Measurements from ENCODE around the gene IGFLR1. TPM values are rescaled to one million over a fixed set of nuclear protein-coding genes. Genes with fewer than 3 reads are reported as not detected.
A peak's percentile ranks its signal among the peaks of the same experiment; 100 is the strongest.

IGFLR1 gene
- polyA plus RNA-seq, 3 donors from 2014 or later: 94.6 to 116 (median 109) TPM

- Mint-ChIP-seq H3K4me3 (no peak overlapping the region), H3K9me3 (no peaks in the 10 kb centered on the region), H3K27me3 (ENCODE audit: low read depth in 3 of 3) (peaks cover 0 to 1% (median 0%) of the 10 kb centered on the region in 3 donors), H3K36me3 (peaks cover 0 to 10% (median 9%) of the 10 kb centered on the region in 3 donors), H3K27ac (peak overlapping the region in 1 of 6 donors; percentile 29), H3K4me1 (peaks cover 6 to 10% of the 10 kb centered on the region in 2 donors)
- DNase-seq: no peak
Observed at GRCh38 chr19:35783469-35784434, 41.5 kb upstream of the IGFLR1 start.

- DNase-seq: no peak
- Mint-ChIP-seq H3K27me3 (ENCODE audit: low read depth in 3 of 3) (peaks cover 0 to 4% (median 0%) of the 10 kb centered on the region in 3 donors), H3K4me3 (no peak overlapping the region), H3K4me1 (peaks cover 6 to 10% of the 10 kb centered on the region in 2 donors), H3K27ac (no peak overlapping the region), H3K36me3 (peaks cover 0 to 10% (median 9%) of the 10 kb centered on the region in 3 donors), H3K9me3 (no peaks in the 10 kb centered on the region)
Observed at GRCh38 chr19:35782589-35782988, 40.3 kb upstream of the IGFLR1 start.

- H3K4me1 Mint-ChIP-seq: peaks cover 10% of the 10 kb centered on the region in 2 donors
- DNase-seq: no peak
- no peak overlapping the region for H3K4me3 Mint-ChIP-seq
- H3K9me3 Mint-ChIP-seq: no peaks in the 10 kb centered on the region
- H3K36me3 Mint-ChIP-seq: peaks cover 0 to 10% (median 9%) of the 10 kb centered on the region in 3 donors
- H3K27me3 Mint-ChIP-seq (ENCODE audit: low read depth in 3 of 3): peaks cover 0 to 4% (median 0%) of the 10 kb centered on the region in 3 donors
- peak overlapping the region in 1 of 6 donors; percentile 35 for H3K27ac Mint-ChIP-seq
Observed at GRCh38 chr19:35781650-35782049, 39.4 kb upstream of the IGFLR1 start.

GRCh38 chr19:35780717-35781116 is 38.5 kb upstream of the IGFLR1 start:
- peaks cover 10 to 19% of the 10 kb centered on the region in 2 donors for H3K4me1 Mint-ChIP-seq
- peaks cover 0 to 10% (median 9%) of the 10 kb centered on the region in 3 donors for H3K36me3 Mint-ChIP-seq
- no peaks in the 10 kb centered on the region for H3K9me3 Mint-ChIP-seq
- H3K4me3 Mint-ChIP-seq: no peak overlapping the region
- H3K27ac Mint-ChIP-seq: no peak overlapping the region
- DNase-seq: no peak
- H3K27me3 Mint-ChIP-seq (ENCODE audit: low read depth in 3 of 3): peaks cover 0 to 4% (median 0%) of the 10 kb centered on the region in 3 donors

GRCh38 chr19:35780058-35780457 is 37.8 kb upstream of the IGFLR1 start:
- H3K9me3 Mint-ChIP-seq: no peaks in the 10 kb centered on the region
- H3K4me3 Mint-ChIP-seq: no peak overlapping the region
- no peak overlapping the region for H3K27ac Mint-ChIP-seq
- DNase-seq: no peak
- H3K27me3 Mint-ChIP-seq (ENCODE audit: low read depth in 3 of 3): peaks cover 0 to 4% (median 0%) of the 10 kb centered on the region in 3 donors
- peaks cover 13 to 21% of the 10 kb centered on the region in 2 donors for H3K4me1 Mint-ChIP-seq
- H3K36me3 Mint-ChIP-seq: peaks cover 0 to 10% (median 9%) of the 10 kb centered on the region in 3 donors

- H3K36me3 Mint-ChIP-seq: peaks cover 0 to 10% (median 9%) of the 10 kb centered on the region in 3 donors
Observed at GRCh38 chr19:35779033-35779432, 36.8 kb upstream of the IGFLR1 start.

GRCh38 chr19:35777961-35778360 is 35.7 kb upstream of the IGFLR1 start:
- Mint-ChIP-seq H3K4me1 (peaks cover 16 to 25% of the 10 kb centered on the region in 2 donors), H3K36me3 (peaks cover 0 to 9% (median 6%) of the 10 kb centered on the region in 3 donors), H3K4me3 (peak overlapping the region in 4 of 5 donors; percentile 13 to 61 (median 27)), H3K9me3 (no peaks in the 10 kb centered on the region), H3K27me3 (ENCODE audit: low read depth in 3 of 3) (peaks cover 0 to 4% (median 4%) of the 10 kb centered on the region in 3 donors), H3K27ac (no peak overlapping the region)
- no peak for DNase-seq

More at GRCh38 chr19:35779033-35779432, 36.8 kb upstream of the IGFLR1 start:
- no peak for DNase-seq
- H3K27me3 Mint-ChIP-seq (ENCODE audit: low read depth in 3 of 3): peaks cover 0 to 4% (median 4%) of the 10 kb centered on the region in 3 donors
- H3K27ac Mint-ChIP-seq: no peak overlapping the region
- peaks cover 23 to 29% of the 10 kb centered on the region in 2 donors for H3K4me1 Mint-ChIP-seq
- no peaks in the 10 kb centered on the region for H3K9me3 Mint-ChIP-seq
- no peak overlapping the region for H3K4me3 Mint-ChIP-seq

GRCh38 chr19:35777086-35777841 is 35.0 kb upstream of the IGFLR1 start:
- H3K9me3 Mint-ChIP-seq: no peaks in the 10 kb centered on the region
- peaks cover 0 to 9% (median 4%) of the 10 kb centered on the region in 3 donors for H3K36me3 Mint-ChIP-seq
- peak overlapping the region in 1 of 6 donors; percentile 28 for H3K27ac Mint-ChIP-seq
- H3K4me1 Mint-ChIP-seq: peaks cover 14 to 25% of the 10 kb centered on the region in 2 donors
- peaks cover 0 to 4% (median 4%) of the 10 kb centered on the region in 3 donors for H3K27me3 Mint-ChIP-seq (ENCODE audit: low read depth in 3 of 3)
- peak overlapping the region; percentile 27 to 89 (median 58) for H3K4me3 Mint-ChIP-seq
- DNase-seq: no peak

- Mint-ChIP-seq H3K4me1 (peaks cover 14 to 25% of the 10 kb centered on the region in 2 donors), H3K36me3 (peaks cover 0 to 5% (median 4%) of the 10 kb centered on the region in 3 donors), H3K4me3 (peak overlapping the region; percentile 58 to 89 (median 73)), H3K27me3 (ENCODE audit: low read depth in 3 of 3) (peaks cover 0 to 4% (median 2%) of the 10 kb centered on the region in 3 donors), H3K27ac (peak overlapping the region in 3 of 6 donors; percentile 11 to 64 (median 32)), H3K9me3 (no peaks in the 10 kb centered on the region)
- DNase-seq: no peak
Observed at GRCh38 chr19:35776102-35776788, 34.0 kb upstream of the IGFLR1 start.

GRCh38 chr19:35775298-35776101 is 33.2 kb upstream of the IGFLR1 start, which contains the start of gene ARHGAP33:
TSS of gene ARHGAP33 (plus strand) at chr19:35775564. CDS start at chr19:35775659, 95 bp downstream.
- Mint-ChIP-seq H3K4me3 (peak within 1 kb of the TSS; percentile 79 to 89 (median 88)), H3K36me3 (peaks cover 0 to 4% (median 3%) of the 10 kb centered on the region in 3 donors), H3K27me3 (ENCODE audit: low read depth in 3 of 3) (peaks cover 0 to 4% (median 2%) of the 10 kb centered on the region in 3 donors), H3K9me3 (no peaks in the 10 kb centered on the region), H3K4me1 (peaks cover 14 to 25% of the 10 kb centered on the region in 2 donors), H3K27ac (peak within 1 kb of the TSS; percentile 32 to 78 (median 60))
- DNase-seq: peak; percentile 98 to 99 (median 98)

- H3K9me3 Mint-ChIP-seq: no peaks in the 10 kb centered on the region
- peaks cover 14 to 25% of the 10 kb centered on the region in 2 donors for H3K4me1 Mint-ChIP-seq
- H3K27me3 Mint-ChIP-seq (ENCODE audit: low read depth in 3 of 3): peaks cover 0 to 4% (median 2%) of the 10 kb centered on the region in 3 donors
- peak overlapping the region; percentile 79 to 89 (median 88) for H3K4me3 Mint-ChIP-seq
- peak overlapping the region; percentile 32 to 78 (median 54) for H3K27ac Mint-ChIP-seq
- H3K36me3 Mint-ChIP-seq: peaks cover 0 to 4% (median 3%) of the 10 kb centered on the region in 3 donors
- no peak for DNase-seq
Observed at GRCh38 chr19:35775046-35775297, 32.7 kb upstream of the IGFLR1 start.

- peak overlapping the region in 4 of 6 donors; percentile 32 to 69 (median 50) for H3K27ac Mint-ChIP-seq
- peaks cover 0 to 4% (median 2%) of the 10 kb centered on the region in 3 donors for H3K27me3 Mint-ChIP-seq (ENCODE audit: low read depth in 3 of 3)
- H3K36me3 Mint-ChIP-seq: peaks cover 0 to 4% (median 3%) of the 10 kb centered on the region in 3 donors
- H3K4me1 Mint-ChIP-seq: peaks cover 14 to 25% of the 10 kb centered on the region in 2 donors
- DNase-seq: no peak
- H3K9me3 Mint-ChIP-seq: no peaks in the 10 kb centered on the region
- H3K4me3 Mint-ChIP-seq: peak overlapping the region; percentile 79 to 89 (median 88)
Observed at GRCh38 chr19:35774274-35775045, 32.2 kb upstream of the IGFLR1 start.

Data from immature natural killer cell (primary cell).